T-helper 2 cell (primary cell): ENCODE measurements around the gene RCHY1.
A peak's percentile ranks its signal among the peaks of the same experiment; 100 is the strongest.
"Not testable (repeated sequence)": the region's sequence is repeated elsewhere in the genome, so short reads cannot be mapped to it uniquely, and the experiment has no call there.

ENCODE experiments used
- DNase-seq, 5 experiments: peaks; one replicate each; pipeline versions ENCODE4 v3.0.0 to v3.0.0-alpha.2; 2012 to 2022
- total RNA-seq, 2 donors: gene quantifications; one replicate each; lab custom pipeline; 2026; lab: John Stamatoyannopoulos, UW

RCHY1 gene
- total RNA-seq, result 38.0 to 45.1 reads per million in 2 donors

DNA sequence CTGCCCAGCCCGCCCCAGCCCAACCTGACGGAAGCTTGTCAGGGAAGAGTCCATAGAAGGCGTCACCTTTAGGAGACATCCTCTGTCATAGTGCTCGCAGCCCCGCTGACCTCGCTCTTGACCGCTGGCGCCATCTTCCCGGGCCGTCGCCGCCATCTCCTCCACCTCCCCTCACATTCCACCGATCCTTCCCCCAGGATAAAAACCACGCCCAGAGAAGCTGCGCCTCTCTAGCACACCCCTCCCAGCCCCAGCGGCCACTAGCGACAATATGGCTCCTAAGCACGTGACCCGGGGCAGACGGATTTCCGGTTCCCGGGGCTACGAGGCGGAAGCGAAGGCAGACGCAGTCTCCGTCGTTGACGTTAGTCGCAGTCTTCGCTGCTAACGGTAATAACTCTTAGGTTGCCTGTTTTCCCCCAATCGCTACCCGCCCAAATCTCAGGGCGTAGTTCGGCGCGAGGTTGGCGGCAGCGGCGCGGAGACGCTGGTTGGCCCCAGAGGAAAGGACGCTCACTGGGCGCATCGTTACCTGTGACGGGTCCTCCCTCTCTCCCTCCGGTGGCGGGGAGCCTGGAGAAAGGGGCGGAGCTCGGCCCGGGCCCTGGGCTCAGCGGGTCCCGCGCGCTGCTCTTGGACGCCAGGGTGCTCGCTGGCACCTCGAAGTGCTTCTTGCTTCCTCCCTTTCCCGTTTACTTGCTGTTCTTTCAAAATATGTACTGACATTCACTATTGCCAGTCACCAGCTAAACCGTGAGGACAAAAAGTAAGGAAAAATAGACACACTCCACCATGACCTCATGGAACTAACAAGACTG, at the start of gene RCHY1, which contains the start of gene THAP6:
Gene RCHY1 (minus strand): TSS at position 273 of the 818 bp plus-strand sequence. CDS start 117 bp downstream, at position 156.
Gene THAP6 (plus strand): TSS at position 343 of the 818 bp plus-strand sequence. CDS start 980 bp downstream, outside the sequence.
- peak; percentile 80 to 96 (median 91) for DNase-seq

DNA sequence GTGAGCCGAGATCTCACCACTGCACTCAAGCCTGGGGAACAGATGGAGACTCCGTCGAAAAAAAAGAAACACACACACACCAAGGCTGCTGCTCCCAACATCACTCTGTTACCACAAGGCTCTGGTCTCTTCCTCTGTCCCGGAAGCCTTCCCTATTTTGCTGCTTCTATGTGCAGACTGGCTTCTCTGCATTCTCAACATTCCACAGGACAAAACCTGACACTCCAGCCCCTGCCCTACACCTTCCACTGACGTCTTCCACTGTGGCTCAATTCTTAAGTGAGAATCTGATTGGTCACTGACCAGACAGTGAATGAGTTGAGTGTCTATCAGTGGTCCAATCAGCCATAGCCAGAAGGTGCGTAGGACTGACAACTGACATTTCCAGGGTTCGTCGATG, 47.6 kb upstream of the RCHY1 start:
- DNase-seq, result no peak

DNA sequence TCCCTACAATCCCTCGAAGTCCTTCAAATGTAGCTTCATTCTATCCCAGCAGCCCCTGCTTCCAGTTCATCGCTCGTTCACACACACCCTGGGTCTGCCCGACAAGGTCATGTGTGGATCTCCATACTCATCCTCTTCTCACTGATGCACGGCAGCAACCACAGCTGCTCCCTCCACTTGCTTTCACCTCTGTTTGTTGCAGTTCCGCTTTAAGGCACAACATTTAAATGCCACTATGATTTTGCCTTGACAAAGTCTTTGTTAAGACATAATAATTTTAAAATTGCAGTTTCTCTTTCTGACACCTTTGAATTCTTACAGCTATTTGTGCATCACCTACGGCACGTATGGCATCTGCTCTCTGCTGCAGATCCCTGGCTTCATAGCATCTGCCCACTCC, 43.5 kb upstream of the RCHY1 start:
- DNase-seq, result no peak

DNA sequence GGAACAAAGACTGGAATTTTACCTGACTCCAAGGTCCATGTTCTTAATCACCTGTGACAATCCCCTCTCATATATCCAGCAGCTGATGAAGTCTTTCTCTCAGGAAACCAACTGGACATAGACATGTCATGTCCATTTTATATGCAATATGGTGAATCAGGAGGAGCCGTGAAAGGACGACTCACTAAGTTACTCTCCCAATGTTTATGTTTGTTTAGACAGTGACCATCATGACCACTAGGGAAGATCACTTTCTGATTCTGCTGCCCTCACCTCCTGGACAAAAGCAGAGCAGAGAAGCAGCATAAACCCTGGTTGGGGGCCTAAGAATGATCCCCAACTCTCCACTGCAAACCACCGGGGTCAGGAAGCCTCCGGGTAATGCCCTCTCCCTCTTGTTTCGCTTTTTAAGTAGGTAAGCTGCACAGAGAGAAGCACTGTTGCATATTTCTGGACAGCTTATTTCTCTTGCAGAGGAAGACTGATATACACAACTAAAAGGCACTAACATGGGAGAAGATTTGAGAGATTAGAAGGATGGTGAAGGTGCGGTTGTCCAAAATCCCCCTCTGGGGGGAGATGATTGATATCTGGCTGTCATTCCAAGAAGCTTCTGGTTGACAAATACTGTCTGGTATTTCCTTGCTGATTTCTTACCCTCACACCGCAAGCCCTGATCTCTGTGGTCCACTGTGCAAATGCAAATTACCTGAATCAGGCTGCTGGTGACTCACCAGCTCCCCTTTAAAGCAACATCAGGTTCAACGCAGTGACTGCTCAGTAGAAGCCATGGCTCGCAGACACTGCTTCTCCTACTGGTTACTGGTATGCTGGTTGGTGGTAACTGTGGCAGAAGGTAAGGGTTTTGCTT, 41.3 kb upstream of the RCHY1 start, which contains the start of gene ODAPH:
Gene ODAPH (plus strand): TSS at position 773 of the 871 bp plus-strand sequence. CDS start 17 bp downstream, at position 790.
- DNase-seq, result peak in 1 of 5 experiments; percentile 75

DNA sequence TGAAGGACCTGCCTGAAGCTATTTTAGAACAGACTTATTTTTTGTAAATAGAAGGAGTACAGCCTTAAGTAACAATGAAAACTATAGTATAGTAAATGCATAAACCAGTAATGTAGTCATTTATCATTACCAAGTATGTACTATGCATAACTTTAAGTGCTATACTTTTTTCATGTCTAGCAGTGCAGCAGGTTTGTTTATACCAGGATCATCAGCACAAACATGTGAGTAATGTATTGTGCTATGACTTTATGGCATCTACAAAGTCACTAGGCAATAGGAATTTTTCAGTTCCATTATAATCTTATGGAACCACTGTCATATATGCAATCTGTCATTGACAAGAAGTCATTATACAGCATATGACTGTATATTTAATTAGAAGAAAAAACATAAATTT, 38.2 kb upstream of the RCHY1 start:
- no peak for DNase-seq

DNA sequence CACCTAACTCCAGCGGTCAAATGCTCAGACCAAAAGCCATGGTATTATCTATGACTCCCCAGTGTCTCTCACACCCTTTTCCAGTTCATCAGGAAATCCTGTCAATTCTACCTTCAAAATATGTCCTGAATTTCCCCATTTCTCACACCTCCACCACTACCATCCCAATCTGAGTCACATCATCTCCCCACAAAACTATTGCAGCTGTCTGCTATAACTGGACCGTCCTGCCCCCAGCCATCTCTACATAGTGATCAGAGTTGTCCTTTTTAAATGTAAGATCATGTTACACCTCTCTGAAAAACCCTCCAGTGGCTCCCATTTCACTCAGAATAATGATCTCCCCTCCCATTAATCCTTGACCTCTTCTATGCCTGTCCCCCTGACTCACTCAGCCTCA, 34.8 kb upstream of the RCHY1 start:
- DNase-seq, result no peak

DNA sequence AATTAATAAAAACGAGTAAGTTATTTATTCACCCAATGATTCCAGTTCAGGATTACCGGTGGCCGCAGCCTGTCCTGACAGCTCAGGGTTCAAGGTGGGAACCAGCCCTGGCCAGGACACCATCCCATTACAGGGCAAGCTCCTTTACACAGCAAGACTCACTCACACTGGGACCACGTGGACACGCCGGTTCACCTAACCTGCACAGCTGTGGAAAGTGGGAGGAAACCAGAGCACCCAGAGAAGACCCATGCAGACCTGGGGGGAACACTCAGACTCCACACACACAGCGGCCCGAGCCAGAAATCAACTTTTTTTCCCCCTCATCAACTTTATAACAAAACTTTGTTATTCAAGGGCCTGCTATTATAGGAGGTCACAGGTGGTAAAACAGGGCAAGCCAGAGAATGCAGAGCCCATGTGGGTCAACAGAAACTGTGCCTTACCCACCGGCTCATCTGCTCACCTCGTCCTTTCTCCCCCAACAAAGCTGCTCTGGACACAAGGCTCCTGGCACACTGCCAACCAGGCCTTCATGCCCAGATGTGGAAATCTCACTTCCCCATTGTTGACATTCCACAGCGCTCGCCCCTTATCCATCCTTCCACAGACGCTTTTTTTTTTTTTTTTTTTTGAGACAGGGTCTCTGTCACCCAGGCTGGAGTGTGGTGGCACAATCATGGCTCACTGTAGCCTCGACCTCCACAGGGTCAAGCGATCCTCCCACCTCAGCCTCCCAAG, 33.6 kb upstream of the RCHY1 start:
- no peak for DNase-seq

DNA sequence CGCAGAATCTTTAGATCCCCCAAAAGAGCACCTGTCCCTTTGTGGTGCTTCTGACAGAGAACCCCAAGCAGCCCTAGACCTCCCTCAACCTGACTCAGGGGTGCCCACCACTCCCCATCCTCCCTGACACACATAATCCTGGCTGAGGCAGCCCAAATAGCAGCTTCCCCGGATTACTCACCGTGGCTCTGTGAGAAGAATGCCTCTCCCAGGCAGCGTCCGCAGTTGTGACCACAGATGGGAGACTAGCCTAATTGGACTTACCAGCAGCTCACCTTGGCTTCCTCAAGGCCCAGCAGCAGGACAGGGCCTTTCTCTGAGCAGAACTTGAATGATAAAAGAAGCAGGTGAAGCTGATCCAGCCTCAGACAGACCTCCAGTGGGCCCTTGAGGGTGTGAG, 31.3 kb upstream of the RCHY1 start:
- DNase-seq, result no peak

DNA sequence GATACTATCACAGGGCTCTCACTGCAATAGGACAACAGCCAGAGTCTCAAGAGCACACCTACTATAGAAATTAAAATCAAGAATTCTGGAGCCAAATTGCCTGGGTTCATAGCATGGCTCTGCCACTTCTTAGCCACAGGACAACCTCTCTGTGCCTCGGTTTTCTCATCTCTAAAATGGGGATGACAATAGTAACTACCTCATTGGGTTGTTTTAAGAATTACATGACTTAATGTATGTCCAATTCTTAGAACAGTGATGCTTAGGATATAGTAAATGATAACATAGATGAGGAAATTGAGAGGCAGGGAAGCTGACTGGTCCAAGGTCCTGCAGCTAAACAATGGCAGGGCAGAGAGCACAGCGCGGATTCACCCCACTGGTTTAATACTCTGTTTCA, 30.7 kb upstream of the RCHY1 start:
- no peak for DNase-seq

DNA sequence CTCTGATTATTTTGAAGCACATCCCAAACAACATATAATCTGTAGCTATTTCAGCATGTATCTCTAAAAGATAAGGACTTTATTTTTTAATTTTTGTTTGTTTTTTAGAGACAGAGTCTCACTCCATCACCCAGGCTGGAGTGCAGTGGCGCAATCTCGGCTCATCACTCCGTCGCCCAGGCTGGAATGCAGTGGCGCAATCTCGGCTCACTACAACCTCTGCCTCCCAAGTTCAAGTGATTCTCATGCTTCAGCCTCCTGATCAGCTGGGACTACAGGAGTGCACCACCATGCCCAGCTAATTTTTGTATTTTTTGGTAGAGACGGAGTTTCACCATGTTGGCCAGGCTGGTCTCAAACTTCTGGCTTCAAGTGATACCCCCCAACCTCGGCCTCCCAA, 30.0 kb upstream of the RCHY1 start:
- DNase-seq, result not testable (repeated sequence)

DNA sequence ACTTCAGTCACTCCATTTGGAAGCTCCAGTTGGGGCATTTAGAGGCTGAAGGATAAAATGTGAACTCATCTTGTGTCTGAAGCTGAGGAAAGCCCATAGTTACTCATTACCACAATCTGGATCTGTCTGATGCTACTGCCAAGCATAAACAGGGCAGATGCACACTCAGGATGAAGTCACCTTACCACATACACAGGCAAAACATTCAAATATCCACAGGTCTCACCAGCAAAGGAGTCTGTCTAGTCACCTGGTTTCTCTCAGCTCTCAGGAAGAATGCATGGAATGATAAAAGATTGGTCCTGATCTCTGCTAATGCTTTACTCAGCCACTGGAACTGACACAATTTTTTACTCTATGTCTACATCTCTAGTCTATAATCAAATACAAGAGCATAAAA, 28.6 kb upstream of the RCHY1 start:
- DNase-seq, result no peak

DNA sequence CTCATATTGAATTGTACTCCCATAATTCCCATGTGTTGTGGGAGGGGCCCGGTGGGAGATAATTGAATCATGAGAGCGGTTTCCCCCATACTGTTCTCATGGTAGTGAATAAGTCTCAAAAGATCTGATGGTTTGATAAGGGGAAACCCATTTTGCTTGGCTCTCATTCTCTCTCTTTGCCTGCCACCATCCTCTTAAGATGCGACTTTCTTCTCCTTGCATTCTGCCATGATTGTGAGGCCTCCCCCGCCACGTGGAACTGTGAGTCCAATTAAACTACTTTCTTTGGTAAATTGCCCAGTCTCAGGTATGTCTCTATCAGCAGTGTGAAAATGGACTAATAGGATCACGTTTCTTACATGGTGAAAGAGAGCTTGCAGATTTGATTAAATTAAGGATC, 23.1 kb upstream of the RCHY1 start:
- DNase-seq, result not testable (repeated sequence)

DNA sequence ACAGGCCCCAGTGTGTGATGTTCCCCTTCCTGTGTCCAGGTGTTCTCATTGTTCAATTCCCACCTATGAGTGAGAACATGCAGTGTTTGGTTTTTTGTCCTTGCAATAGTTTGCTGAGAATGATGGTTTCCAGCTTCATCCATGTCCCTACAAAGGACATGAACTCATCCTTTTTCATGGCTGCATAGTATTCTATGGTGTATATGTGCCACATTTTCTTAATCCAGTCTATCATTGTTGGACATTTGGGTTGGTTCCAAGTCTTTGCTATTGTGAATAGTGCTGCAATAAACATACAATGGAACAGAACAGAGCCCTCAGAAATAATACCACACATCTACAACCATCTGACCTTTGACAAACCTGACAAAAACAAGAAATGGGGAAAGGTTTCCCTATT, 19.7 kb upstream of the RCHY1 start:
- not testable (repeated sequence) for DNase-seq

DNA sequence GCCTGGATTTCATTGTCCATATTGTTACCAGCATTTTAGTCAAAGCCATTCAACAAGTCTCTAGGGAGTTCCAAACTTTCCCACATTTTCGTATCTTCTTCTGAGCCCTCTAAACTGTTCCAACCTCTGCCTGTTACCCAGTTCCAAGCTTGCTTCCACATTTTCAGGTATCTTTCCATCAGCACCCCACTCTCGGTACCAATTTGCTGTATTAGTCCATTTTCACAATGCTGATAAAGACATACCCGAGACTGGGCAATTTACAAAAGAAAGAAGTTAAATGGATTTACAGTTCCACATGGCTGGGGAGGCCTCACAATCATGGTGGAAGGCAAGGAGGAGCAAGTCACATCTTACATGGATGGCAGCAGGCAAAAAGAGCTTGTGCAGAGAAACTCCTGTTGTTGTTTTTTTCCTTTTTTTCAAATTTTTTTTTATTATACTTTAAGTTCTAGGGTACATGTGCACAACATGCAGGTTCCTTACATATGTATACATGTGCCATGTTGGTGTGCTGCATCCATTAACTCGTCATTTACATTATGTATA, 19.2 kb upstream of the RCHY1 start:
- not testable (repeated sequence) for DNase-seq

DNA sequence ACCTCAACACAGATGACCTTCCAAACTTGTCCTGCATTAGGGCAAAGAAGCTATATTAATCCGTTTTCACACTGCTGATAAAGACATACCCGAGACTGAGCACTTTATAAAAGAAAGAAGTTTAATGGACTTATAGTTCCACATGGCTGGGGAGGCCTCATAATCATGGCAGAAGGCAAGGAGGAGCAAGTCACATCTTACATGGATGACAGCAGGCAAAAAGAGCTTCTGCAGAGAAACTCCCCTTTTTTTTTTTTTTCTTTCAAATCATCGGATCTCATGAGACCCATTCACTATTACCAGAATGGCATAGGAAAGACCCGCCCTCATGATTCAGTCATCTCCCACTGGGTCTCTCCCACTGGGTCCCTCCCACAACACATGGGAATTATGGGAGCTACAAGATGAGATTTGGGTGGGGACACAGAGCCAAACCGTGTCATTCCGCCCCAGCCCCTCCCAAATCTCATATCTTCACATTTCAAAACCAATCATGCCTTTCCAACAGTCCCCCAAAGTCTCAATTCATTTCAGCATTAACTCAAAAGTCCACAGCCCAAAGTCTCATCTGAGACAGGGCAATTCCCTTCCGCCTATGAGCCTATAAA, 17.4 kb upstream of the RCHY1 start:
- not testable (repeated sequence) for DNase-seq

DNA sequence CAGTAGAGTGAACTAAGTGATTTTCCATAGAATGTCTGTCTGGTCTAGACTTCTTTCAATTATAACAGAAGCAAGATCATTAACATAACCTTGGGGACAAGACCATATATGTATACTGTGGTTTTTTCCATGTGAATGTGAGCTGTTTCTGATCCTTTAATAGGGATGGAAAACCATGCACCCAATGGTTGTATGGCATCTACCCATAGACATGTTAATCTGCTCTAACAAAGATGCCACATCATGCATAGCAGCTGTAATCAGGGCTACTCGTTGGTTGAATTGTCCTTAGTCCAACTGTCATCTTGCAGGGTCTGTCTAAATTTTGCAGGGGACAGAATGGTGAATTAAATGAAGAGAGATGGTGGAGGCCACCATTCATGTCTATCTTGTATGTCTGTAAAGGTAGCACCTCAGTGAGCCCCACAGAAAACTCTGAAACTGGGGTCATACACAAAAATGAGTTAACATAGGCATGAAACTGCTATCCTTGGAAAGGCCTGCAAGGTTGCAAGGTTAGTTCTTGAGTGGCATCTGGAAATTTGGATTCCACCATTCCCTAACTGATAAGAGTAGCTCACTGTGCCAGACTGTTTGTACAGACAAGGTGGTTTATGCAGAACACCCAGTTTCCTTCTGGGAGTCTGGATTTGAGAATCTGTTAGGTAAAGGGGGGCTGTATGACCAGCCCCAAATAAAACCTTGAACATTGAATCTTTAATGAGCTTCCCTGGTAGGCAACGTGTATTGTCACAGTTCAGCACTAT, 16.5 kb upstream of the RCHY1 start:
- DNase-seq, result no peak

DNA sequence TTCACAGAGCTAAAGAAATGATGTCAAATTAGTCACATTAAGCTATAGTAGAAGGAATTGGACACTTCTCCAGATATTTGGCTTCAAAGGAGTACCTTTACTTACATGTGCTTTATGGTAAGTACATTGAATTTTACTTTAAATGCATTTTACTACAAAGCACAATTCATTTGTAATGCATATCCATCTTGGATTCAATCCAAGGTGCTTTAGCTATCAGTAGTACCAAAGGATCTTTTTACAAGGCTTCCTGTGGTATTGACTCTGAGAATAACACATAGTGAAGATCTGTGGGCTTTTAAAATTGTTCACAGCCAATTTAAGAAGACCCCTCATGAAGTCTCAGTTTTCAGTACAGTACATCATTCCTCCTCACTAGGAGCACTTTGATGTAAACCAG, 13.3 kb upstream of the RCHY1 start:
- DNase-seq, result no peak

DNA sequence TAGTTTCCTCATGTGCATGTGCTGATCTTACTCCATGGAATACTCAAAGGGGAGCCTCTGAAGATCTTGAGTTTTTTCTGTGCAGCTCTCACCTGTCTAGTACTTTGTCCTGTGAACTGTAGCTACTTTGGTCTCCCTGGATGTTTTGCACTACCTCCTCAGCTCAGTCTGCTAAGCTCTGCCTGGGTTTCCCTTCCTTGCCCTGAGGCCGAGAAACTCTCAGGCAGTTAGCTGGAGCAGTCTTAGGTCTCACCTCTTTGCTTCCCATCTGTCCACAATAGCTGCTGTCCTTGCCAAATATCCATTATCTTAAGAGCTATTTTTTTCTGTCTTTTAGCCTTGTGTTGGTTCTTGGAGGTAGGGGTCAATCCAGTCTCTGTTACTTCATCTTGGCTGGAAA, 11.7 kb upstream of the RCHY1 start:
- DNase-seq, result no peak

DNA sequence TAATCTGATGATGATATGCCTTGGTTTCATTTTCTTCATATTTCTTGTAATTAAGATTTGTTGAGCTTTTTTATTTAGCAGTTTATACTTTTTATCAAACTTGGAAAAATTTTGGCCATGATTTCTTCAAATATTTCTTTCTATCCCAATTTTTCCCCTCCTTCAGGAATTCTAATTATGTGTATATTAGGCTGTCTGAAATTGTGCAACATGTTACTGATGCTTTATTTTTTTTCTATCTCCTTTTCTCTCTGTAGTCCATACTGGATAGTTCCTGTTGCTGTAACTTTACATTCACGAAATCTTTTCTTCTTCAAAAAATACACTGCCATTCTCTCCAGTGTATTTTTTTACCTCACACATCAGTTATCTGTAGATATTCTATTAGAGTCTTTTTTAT, 10.9 kb upstream of the RCHY1 start:
- no peak for DNase-seq

DNA sequence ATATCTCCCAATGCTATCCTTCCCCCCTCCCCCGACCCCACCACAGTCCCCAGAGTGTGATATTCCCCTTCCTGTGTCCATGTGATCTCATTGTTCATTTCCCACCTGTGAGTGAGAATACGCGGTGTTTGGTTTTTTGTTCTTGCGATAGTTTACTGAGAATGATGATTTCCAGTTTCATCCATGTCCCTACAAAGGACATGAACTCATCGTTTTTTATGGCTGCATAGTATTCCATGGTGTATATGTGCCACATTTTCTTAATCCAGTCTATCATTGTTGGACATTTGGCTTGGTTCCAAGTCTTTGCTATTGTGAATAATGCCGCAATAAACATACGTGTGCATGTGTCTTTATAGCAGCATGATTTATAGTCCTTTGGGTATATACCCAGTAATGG, 5.2 kb upstream of the RCHY1 start:
- DNase-seq, result not testable (repeated sequence)

DNA sequence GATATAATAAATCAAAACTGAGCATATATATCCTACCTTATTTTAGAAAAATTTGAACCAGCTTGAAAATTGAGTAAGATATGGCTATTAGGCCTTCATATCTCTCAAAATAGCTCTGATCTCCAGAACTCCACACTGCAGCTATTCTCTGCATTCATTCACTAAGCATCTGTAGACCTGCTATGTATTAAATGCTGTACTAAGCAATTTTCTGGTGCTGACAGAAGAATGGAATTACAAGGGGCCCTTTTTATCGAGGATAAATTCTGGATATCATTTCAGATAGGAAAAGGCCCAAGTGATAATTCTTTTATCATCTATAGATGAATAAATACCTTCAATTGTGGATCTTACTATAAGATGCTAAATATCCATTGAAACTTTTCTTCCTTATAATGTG, 1.9 kb upstream of the RCHY1 start:
- no peak for DNase-seq
